Endothelial cell of umbilical vein (primary cell): ENCODE data around the gene UMPS. TPM values are rescaled to one million over a fixed set of nuclear protein-coding genes. Genes with fewer than 3 reads are reported as not detected.

Experiments
- BruUV-seq: library from RNA; stranded (reverse); fragments of 400-500 nt; replicated peaks from 2 replicates; lab custom pipeline; 2021; lab: Mats Ljungman, UMichigan
- CTCF ChIA-PET: fragments of 300-600, 350-600 bp; sonication (Branson Sonifier 250); formaldehyde crosslinking; loops from one replicate; lab custom pipeline; 2021; ENCODE audit warnings: antibody characterized with exemption, inconsistent platforms; lab: Charles Lee
- POLR2A ChIA-PET: fragments of 300-600, 350-600 bp; sonication (Branson Sonifier 250); formaldehyde crosslinking; loops from one replicate; lab custom pipeline; 2021; ENCODE audit warnings: antibody characterized with exemption, inconsistent platforms; lab: Charles Lee
- DNase-seq: peaks from one replicate; pipeline ENCODE4 v3.0.0-alpha.2; 2011; ENCODE audit warnings: low read depth, low spot score
- FAIRE-seq: peaks from 2 replicates; lab custom pipeline; 2011; peaks lifted over from hg19 to GRCh38; lab: Jason Lieb, UNC
- H2AFZ ChIP-seq: 2 replicates; pipeline ENCODE4 v1.6.0; 2012; ENCODE audit warnings: low read depth, low read length, control low read depth, inconsistent platforms
- H3K27ac ChIP-seq: 2 replicates; pipeline ENCODE4 v1.5.1; 2011; ENCODE audit warnings: low read depth, mild to moderate bottlenecking, control low read depth, low read length, moderate library complexity; ENCODE audit not compliant: insufficient read depth
- H3K27me3 ChIP-seq, 2 experiments: 2 replicates each; pipeline versions ENCODE4 v1.6.0 to v1.6.1; 2011; ENCODE audit warnings: low read length in 2 of 2, mixed read lengths in 1 of 2; ENCODE audit not compliant: control insufficient read depth in 2 of 2, insufficient read depth in 2 of 2
- H3K36me3 ChIP-seq, 2 experiments: 2 replicates in 1 of 2; 3 replicates in 1 of 2; pipeline ENCODE4 v1.5.1; 2011; ENCODE audit warnings: low read length in 2 of 2, mild to moderate bottlenecking in 1 of 2, moderate library complexity in 1 of 2; ENCODE audit not compliant: control insufficient read depth in 2 of 2, insufficient read depth in 2 of 2; ENCODE audit errors: extremely low read depth in 1 of 2
- H3K4me1 ChIP-seq: 3 replicates; pipeline ENCODE4 v1.5.1; 2011; ENCODE audit warnings: mild to moderate bottlenecking, low read length; ENCODE audit not compliant: control insufficient read depth, insufficient read depth; ENCODE audit errors: extremely low read depth
- H3K4me2 ChIP-seq: 2 replicates; pipeline ENCODE4 v1.6.1; 2011; ENCODE audit warnings: low read length, control low read depth, mixed read lengths; ENCODE audit not compliant: insufficient read depth
- H3K4me3 ChIP-seq, 3 experiments: fragments of 200-600 bp in 1 of 3; sonication (generic), shearing (Covaris generic) in 1 of 3; replicated peaks in 1 of 3; 2 replicates each; pipeline ENCODE4 v1.5.1; 2011 to 2016; ENCODE audit warnings: control low read depth in 3 of 3, low read length in 3 of 3, mild to moderate bottlenecking in 2 of 3, inconsistent platforms in 1 of 3, low read depth in 1 of 3, moderate library complexity in 1 of 3; ENCODE audit not compliant: insufficient read depth in 1 of 3
- H3K79me2 ChIP-seq: 2 replicates; pipeline ENCODE4 v1.6.0; 2012; ENCODE audit warnings: low read length, inconsistent platforms; ENCODE audit not compliant: control insufficient read depth, insufficient read depth
- H3K9ac ChIP-seq: replicated peaks from 2 replicates; pipeline ENCODE3; 2011; ENCODE audit warnings: low read length, control low read depth; ENCODE audit not compliant: insufficient read depth; ENCODE audit errors: extremely low read depth
- H3K9me1 ChIP-seq: replicated peaks from 3 replicates; pipeline ENCODE4 v1.6.0; 2011; ENCODE audit warnings: mild to moderate bottlenecking, low read length; ENCODE audit not compliant: control insufficient read depth, insufficient read depth; ENCODE audit errors: extremely low read depth
- H3K9me3 ChIP-seq: replicated peaks from 2 replicates; pipeline ENCODE4 v1.5.1; 2012; ENCODE audit warnings: low read length, inconsistent platforms; ENCODE audit not compliant: control insufficient read depth, insufficient read depth
- H4K20me1 ChIP-seq: replicated peaks from 2 replicates; pipeline ENCODE3; 2011; ENCODE audit warnings: mild to moderate bottlenecking, low read length; ENCODE audit not compliant: control insufficient read depth, insufficient read depth; ENCODE audit errors: extremely low read depth
- EZH2 ChIP-seq: IDR thresholded peaks from 2 replicates; pipeline ENCODE4 v1.6.1; 2012; ENCODE audit warnings: borderline replicate concordance, low read depth, mild to moderate bottlenecking, moderate library complexity, low read length, inconsistent platforms; ENCODE audit not compliant: severe bottlenecking
- FOS ChIP-seq: IDR thresholded peaks from 2 replicates; pipeline ENCODE4 v1.6.1; 2011; ENCODE audit warnings: mild to moderate bottlenecking, low read length, moderate library complexity, borderline replicate concordance; ENCODE audit not compliant: insufficient read depth
- GATA2 ChIP-seq: IDR thresholded peaks from 2 replicates; pipeline ENCODE4 v1.7.0; 2011; ENCODE audit warnings: low read depth, mild to moderate bottlenecking, moderate library complexity, mixed read lengths, low read length; ENCODE audit not compliant: insufficient read length, insufficient read depth
- JUN ChIP-seq: IDR thresholded peaks from 2 replicates; pipeline ENCODE4 v1.6.1; 2011; ENCODE audit warnings: borderline replicate concordance, low read depth; ENCODE audit not compliant: insufficient read length, insufficient read depth
- MYC ChIP-seq: IDR thresholded peaks from one replicate; pipeline ENCODE4 v1.6.1; 2011; ENCODE audit warnings: mild to moderate bottlenecking, low read depth, low read length
- POLR2A ChIP-seq: IDR thresholded peaks from 2 replicates; pipeline ENCODE4 v1.6.1; 2012; ENCODE audit warnings: low read depth, mild to moderate bottlenecking, control low read depth, low read length
- POLR2AphosphoS5 ChIP-seq: IDR thresholded peaks from 2 replicates; pipeline ENCODE4 v1.6.1; 2012; ENCODE audit warnings: low read depth, mild to moderate bottlenecking, control low read depth, low read length, moderate library complexity; ENCODE audit not compliant: insufficient read depth
- dilution Hi-C: fragments of 300-500 bp; cut with MboI; formaldehyde crosslinking; loops from one replicate; pipeline ENCODE4 v1.15.0; 2019; ENCODE audit warnings: low sequenced_read_pairs; ENCODE audit not compliant: extremely low pct_ligation_motif_present
- intact Hi-C: fragments of 100-400 bp; cut with micrococcal nuclease; formaldehyde crosslinking; loops from one replicate; pipeline ENCODE4 v1.10.0; 2022
- polyA plus RNA-seq, 4 experiments: library from polyadenylated mRNA; depleted of rRNA in 3 of 4; stranded (reverse) in 3 of 4; unstranded in 1 of 4; fragments of >200 nt; gene quantifications; 2 replicates each; pipeline versions ENCODE4 v1.2.1 to v1.2.3, GENCODE V29; 2011 to 2012; ENCODE audit warnings: missing spikeins in 1 of 4
- total RNA-seq: library from RNA; stranded (reverse); gene quantifications from 2 replicates; pipeline ENCODE4 v1.2.3, GENCODE V29; 2021
- TF ChIP-seq, protein P1 (sequence below): IDR thresholded peaks from 2 replicates; pipeline ENCODE4 v1.6.1; 2011; ENCODE audit not compliant: insufficient read depth, insufficient read length
- TF ChIP-seq, protein P2 (sequence below), 2 donors: IDR thresholded peaks; 1 replicate in 1 of 2; 2 replicates in 1 of 2; pipeline ENCODE4 v1.5.1; 2011; ENCODE audit warnings: low read length in 2 of 2, mild to moderate bottlenecking in 2 of 2, moderate library complexity in 2 of 2, control low read depth in 1 of 2, inconsistent platforms in 1 of 2, low read depth in 1 of 2; ENCODE audit not compliant: insufficient read depth in 1 of 2; ENCODE audit errors: extremely low read depth in 1 of 2

Gene UMPS
- total and polyA plus RNA-seq, 2 donors (not counting 3 experiments of a cell fraction or from before 2014, with no cell fraction given) = 38.6 to 50.2 TPM

DNA sequence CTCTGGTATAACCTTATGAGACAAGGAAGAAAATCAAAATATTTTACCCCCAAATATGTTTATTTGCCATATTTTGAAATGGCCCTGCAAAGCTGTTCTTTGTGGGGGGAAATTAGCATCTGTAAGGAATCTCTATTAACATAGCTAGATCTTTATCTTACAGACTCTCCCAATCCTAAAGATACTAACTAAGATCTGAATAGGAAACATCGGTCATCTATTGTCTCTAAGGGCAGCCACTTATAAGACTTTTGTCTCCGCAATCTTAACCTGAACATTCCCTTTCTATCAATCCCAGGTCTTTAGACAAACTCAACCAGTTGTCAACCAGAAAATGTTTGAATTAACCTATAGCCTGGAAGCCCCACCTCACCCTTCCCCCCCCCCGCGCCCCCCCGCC lies 21.2 kb downstream of the UMPS start:
- Histone ChIP-seq H3K4me1 (no peaks in the 10 kb centered on the region), H3K79me2 (no peaks in the 10 kb centered on the region), H3K9ac (no peak overlapping the region), H3K4me3 (no peak overlapping the region), H2AFZ (no peak overlapping the region), H4K20me1 (no peaks in the 10 kb centered on the region), H3K27ac (no peak overlapping the region), H3K9me3 (no peaks in the 10 kb centered on the region), H3K9me1 (no peaks in the 10 kb centered on the region), H3K36me3 (no peaks in the 10 kb centered on the region), H3K4me2 (no peak overlapping the region), H3K27me3 (no peaks in the 10 kb centered on the region)
- FAIRE-seq (no peak), DNase-seq (no peak)
- ChIA-PET POLR2A (no interaction called here), CTCF (interaction anchor here (1.0 kb wide), 1 partner anchor 9 kb away, joined by 5 read pairs; no protein-coding TSS in a partner anchor)
- dilution Hi-C loops = loop anchor here (25.0 kb wide), 1 partner anchor 136 kb away; the partner anchor contains the start of gene ITGB5
- no TSS peak for BruUV-seq
- intact Hi-C loops = no loop called here
- TF ChIP-seq, protein P1, sequence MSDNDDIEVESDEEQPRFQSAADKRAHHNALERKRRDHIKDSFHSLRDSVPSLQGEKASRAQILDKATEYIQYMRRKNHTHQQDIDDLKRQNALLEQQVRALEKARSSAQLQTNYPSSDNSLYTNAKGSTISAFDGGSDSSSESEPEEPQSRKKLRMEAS = no peak
- no peak for TF ChIP-seq FOS
- no peak for TF ChIP-seq JUN
- no peak for TF ChIP-seq POLR2AphosphoS5
- TF ChIP-seq EZH2 = no peak
- no peak for TF ChIP-seq POLR2A
- TF ChIP-seq MYC = no peak
- TF ChIP-seq, protein P2, sequence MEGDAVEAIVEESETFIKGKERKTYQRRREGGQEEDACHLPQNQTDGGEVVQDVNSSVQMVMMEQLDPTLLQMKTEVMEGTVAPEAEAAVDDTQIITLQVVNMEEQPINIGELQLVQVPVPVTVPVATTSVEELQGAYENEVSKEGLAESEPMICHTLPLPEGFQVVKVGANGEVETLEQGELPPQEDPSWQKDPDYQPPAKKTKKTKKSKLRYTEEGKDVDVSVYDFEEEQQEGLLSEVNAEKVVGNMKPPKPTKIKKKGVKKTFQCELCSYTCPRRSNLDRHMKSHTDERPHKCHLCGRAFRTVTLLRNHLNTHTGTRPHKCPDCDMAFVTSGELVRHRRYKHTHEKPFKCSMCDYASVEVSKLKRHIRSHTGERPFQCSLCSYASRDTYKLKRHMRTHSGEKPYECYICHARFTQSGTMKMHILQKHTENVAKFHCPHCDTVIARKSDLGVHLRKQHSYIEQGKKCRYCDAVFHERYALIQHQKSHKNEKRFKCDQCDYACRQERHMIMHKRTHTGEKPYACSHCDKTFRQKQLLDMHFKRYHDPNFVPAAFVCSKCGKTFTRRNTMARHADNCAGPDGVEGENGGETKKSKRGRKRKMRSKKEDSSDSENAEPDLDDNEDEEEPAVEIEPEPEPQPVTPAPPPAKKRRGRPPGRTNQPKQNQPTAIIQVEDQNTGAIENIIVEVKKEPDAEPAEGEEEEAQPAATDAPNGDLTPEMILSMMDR (IDR thresholded peaks at IDR 0.05; ENCODE audit: extremely low read depth in 1 of 2, insufficient read depth in 1 of 2, low read depth in 1 of 2, low read length in 2 of 2) = no peak
- no peak for TF ChIP-seq GATA2
